Suprapubic skin (tissue), 3 donors: ENCODE results near the gene COQ10A.
"Not testable (repeated sequence)": the region's sequence is repeated elsewhere in the genome, so short reads cannot be mapped to it uniquely, and the experiment has no call there.

Experiments used
- POLR2A ChIP-seq, 2 donors: fragments of 450-650 bp; IDR thresholded peaks; one replicate each; pipeline ENCODE4 v1.6.1; 2017; ENCODE audit warnings: antibody characterized with exemption in 2 of 2, mild to moderate bottlenecking in 2 of 2, moderate library complexity in 2 of 2
- TF ChIP-seq, protein P1 (sequence below), 2 donors: fragments of 200-600 bp in 1 of 2; fragments of 450-650 bp in 1 of 2; sonication (generic) in 1 of 2; IDR thresholded peaks; one replicate each; pipeline ENCODE4 v1.5.1; 2016 to 2019; ENCODE audit warnings: antibody characterized with exemption in 2 of 2, mild to moderate bottlenecking in 1 of 2, moderate library complexity in 1 of 2

DNA sequence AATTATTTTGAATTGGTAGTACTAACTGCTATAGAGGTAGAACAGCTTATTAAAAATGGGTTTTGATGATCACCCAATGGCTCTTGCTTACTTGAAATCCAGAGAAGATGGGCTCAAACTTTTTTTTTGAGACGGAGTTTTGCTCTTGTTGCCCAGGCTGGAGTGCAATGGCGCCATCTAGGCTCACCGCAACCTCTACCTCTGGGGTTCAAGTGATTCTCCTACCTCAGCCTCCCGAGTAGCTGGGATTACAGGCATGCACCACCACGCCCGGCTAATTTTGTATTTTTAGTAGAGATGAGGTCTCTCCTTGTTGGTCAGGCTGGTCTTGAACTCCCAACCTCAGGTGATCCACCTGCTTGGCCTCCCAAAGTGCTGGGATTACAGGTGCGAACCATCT is 3.8 kb upstream of the COQ10A start:
- TF ChIP-seq, protein P1, sequence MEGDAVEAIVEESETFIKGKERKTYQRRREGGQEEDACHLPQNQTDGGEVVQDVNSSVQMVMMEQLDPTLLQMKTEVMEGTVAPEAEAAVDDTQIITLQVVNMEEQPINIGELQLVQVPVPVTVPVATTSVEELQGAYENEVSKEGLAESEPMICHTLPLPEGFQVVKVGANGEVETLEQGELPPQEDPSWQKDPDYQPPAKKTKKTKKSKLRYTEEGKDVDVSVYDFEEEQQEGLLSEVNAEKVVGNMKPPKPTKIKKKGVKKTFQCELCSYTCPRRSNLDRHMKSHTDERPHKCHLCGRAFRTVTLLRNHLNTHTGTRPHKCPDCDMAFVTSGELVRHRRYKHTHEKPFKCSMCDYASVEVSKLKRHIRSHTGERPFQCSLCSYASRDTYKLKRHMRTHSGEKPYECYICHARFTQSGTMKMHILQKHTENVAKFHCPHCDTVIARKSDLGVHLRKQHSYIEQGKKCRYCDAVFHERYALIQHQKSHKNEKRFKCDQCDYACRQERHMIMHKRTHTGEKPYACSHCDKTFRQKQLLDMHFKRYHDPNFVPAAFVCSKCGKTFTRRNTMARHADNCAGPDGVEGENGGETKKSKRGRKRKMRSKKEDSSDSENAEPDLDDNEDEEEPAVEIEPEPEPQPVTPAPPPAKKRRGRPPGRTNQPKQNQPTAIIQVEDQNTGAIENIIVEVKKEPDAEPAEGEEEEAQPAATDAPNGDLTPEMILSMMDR (IDR thresholded peaks at IDR 0.05): not testable (repeated sequence)
- TF ChIP-seq POLR2A (IDR thresholded peaks at IDR 0.05): not testable (repeated sequence)
